HEK293T (cell line): ENCODE measurements around the gene CFAP45.

Experiments
- BHLHE40 ChIP-seq: fragments of 450-650 bp; IDR thresholded peaks from 2 replicates; pipeline ENCODE4 v1.6.1; 2016; ENCODE audit warnings: mild to moderate bottlenecking, moderate library complexity, borderline replicate concordance
- NFRKB ChIP-seq: fragments of 450-650 bp; IDR thresholded peaks from 2 replicates; pipeline ENCODE4 v1.6.1; 2016; ENCODE audit warnings: mild to moderate bottlenecking, moderate library complexity
- SP1 ChIP-seq: fragments of 450-650 bp; IDR thresholded peaks from 2 replicates; pipeline ENCODE4 v1.6.1; 2017
- SUZ12 ChIP-seq: fragments of 450-650 bp; IDR thresholded peaks from 2 replicates; pipeline ENCODE4 v1.6.1; 2016; ENCODE audit warnings: mild to moderate bottlenecking
- TARDBP ChIP-seq: fragments of 450-650 bp; IDR thresholded peaks from 2 replicates; pipeline ENCODE4 v1.6.1; 2016

- no peak for TF ChIP-seq BHLHE40
- no peak for TF ChIP-seq NFRKB
- no peak for TF ChIP-seq SUZ12
- TF ChIP-seq TARDBP, result no peak
- TF ChIP-seq SP1, result no peak
Measured at GRCh38 chr1:159947942-159948341, 48.0 kb upstream of the CFAP45 start.
